NCI-H69 (cell line): ENCODE measurements around the gene IRF2BPL.
A peak's percentile ranks its signal among the peaks of the same experiment; 100 is the strongest.

ENCODE experiments used
- DNase-seq: peaks from one replicate; lab custom pipeline; 2025; lab: John Stamatoyannopoulos, UW

IRF2BPL gene

GRCh38 chr14:76985540-76986230, 42.8 kb downstream of the IRF2BPL start:
- DNase-seq = peak; percentile 54

- no peak for DNase-seq
These were observed 43.6 kb downstream of the IRF2BPL start for GRCh38 chr14:76984787-76985375.

DNA sequence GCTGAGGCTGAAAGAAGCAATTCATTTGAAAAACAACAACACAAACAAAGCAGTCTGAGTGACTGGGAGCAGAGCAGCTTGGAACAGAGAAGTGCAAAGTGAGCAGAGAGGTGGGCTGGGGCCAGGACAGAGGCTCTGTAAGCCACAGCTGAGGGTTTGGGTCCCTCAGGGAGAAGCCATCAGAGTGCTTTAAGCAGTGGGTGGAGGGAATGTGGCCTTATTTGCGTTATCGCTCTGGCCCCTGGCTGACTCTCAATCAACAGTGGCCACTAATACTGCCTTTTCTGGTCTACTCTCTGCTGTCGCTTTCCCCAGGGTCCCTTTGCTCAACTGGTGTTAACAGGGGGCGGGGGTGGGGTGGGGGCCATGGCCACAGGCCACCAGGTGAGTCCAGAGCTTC, 44.2 kb downstream of the IRF2BPL start:
- DNase-seq = no peak

- DNase-seq = no peak
These were observed 46.8 kb downstream of the IRF2BPL start for GRCh38 chr14:76981670-76982069.

DNA sequence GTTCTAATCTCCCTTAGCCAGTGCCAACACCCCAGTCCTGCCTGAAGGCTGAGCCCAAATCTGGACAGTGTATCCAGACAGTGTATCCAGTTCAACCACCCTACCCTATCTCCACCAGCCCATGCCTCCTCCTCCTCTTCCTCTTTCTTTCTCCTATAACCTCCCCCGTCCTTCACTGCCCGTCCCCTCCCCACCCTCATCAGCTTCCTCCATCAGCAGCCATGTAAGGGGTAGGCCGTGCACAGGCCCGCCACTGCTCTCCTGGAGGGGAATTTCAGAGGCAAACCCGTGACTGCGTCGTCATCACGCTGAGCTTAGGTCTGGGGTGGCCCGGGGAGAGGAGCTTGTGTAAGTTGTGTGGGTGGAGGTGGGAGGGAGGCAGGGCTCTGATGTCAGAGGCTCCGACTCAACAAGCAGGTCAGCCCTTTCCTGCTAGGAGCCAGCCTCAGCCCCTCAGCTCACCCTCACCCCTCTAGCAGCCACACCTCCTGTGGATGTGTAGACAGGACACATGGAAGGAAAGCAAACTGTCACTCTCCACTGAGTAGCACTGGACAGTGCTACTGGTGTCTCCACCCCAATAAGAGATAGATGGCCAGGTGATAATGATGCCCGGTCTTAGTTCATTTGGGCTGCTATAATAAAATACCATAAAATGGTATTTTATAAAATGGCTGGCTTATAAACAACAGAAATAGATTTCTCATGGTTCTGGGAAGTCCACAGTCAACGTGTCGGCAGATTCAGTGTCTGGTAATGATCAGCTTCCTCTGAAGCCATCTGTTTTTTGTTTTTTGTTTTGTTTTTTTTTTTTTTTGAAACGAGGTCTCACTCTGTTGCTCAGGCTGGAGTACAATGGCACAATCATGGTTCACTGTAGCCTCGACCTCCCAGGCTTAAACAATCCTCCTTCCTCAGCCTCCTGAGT, 50.5 kb downstream of the IRF2BPL start:
- no peak for DNase-seq

- no peak for DNase-seq
These were observed 52.1 kb downstream of the IRF2BPL start for GRCh38 chr14:76976240-76977005.

- DNase-seq = no peak
These were observed 52.7 kb downstream of the IRF2BPL start for GRCh38 chr14:76975812-76976211.

- DNase-seq = no peak
These were observed 53.5 kb downstream of the IRF2BPL start for GRCh38 chr14:76975051-76975450.
